HG03571 (cell line): Measurements from ENCODE around the gene SPANXN4.
A peak's percentile ranks its signal among the peaks of the same experiment; 100 is the strongest.

Source experiments
- ATAC-seq: cut with Tn5 transposase; IDR thresholded peaks from one replicate; pipeline ENCODE4 v1.9.1; 2021; ENCODE audit not compliant: unreplicated experiment

Gene SPANXN4, protein sequence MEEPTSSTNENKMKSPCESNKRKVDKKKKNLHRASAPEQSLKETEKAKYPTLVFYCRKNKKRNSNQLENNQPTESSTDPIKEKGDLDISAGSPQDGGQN

GRCh38 chrX:143025628-143026027, at the start of gene SPANXN4:
TSS of gene SPANXN4 (plus strand) at chrX:143025928. CDS start at chrX:143026015, 87 bp downstream.
- no peak for ATAC-seq

GRCh38 chrX:142977128-142977914, 48.4 kb upstream of the SPANXN4 start:
- ATAC-seq = peak; percentile 90

DNA sequence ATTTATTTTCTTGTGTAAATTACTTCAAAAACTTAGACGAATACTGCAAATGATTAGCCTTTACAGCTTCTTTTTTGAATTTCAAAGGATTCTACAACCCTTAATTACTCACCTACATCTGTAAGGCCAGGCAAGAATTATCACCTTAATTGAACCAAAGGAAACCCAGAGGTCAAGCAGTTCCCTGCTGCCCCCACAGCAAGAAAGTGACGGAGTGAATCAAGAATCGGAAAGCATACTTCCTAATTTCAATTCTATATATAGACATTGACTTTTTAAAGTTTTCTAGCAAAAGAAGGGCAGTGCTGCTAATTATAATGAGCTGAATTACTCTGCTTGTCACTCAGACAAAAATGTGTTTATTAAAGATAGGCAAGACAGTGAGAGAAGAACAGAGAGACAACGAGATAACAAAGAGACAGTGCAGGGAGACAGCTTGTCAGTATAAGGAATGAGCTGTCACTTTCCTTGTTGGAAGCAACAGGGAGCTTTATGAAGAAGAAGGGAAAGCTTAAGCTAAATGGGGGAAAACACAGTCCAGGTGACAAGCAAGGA, 47.5 kb upstream of the SPANXN4 start:
- peak; percentile 47 for ATAC-seq

DNA sequence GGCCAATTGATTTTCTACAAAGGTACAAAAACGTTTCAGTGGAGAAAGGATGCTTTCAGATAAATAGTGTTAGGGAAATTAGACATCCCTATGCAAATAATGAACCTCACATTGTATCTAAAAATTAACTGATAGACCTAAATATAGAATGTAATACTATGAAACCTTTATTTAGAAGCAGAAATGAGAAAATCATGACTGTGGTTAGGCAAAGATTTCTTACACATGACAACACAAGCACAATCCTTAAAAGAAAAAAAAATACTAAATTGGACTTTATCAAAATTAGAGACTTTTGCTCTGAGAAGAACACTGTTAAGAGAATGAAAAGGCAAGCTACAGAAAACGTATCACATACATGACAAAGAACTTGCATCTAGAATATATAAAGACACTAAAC, 43.0 kb upstream of the SPANXN4 start:
- ATAC-seq = no peak

- no peak for ATAC-seq
Observed at GRCh38 chrX:142994988-142995387, 30.7 kb upstream of the SPANXN4 start.

DNA sequence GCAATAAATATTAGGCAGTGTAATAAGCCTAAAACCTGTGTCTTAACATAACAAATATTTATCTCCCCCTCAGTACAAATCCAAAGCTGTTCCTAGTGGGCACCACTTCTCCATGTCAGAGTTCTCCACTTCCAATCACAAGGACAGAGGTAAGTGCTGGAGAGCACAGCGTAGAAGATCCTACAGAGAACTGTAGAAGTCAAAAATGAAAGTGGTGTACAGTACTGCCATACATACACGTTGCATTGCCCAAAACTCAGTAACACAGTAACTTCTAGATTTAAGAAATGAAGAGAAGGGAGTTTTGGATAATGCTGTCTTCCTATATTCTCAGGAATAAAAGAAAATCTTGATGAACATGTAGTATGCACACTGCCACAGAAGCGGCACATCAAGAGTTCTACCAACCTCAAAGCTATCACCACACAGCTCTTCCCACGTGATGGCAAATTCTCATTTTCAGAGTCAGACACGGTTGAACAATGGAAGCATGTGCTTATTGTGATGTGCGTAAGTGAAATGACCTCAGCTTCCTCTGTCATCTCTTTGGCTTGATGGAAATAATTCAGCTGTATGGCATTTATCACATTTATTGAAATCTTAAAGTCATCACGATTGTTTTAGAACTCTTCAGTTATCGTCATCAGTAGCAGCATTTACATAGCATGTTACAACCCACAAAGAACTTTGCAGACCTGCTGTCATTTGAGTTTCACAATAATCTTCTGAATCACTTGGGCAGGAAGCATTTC, 27.1 kb upstream of the SPANXN4 start:
- ATAC-seq = no peak

DNA sequence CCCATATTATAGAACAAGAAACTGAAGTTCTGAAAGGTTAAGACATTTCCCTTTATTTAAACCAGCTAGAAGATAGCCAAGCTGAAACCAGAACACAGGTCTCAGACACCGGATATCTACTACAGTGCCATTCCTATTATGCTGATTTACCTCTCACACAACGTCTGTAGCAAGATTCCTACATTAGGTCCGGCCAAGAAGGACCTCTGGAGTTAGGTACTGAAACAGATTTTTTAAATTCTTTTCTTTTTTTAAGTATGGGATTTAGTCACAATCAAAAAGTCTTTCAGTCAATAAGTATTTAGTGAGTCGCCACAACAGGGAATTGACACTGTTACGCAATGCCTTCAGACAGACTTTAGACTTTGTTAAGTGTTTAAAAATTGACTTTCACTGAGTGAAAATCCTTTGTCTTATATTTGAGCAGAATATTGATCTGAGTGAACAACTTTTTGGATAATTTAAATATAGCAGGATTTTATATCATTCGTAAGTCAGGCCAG, 26.5 kb upstream of the SPANXN4 start:
- no peak for ATAC-seq

GRCh38 chrX:143002206-143002605, 23.5 kb upstream of the SPANXN4 start:
- ATAC-seq = no peak

DNA sequence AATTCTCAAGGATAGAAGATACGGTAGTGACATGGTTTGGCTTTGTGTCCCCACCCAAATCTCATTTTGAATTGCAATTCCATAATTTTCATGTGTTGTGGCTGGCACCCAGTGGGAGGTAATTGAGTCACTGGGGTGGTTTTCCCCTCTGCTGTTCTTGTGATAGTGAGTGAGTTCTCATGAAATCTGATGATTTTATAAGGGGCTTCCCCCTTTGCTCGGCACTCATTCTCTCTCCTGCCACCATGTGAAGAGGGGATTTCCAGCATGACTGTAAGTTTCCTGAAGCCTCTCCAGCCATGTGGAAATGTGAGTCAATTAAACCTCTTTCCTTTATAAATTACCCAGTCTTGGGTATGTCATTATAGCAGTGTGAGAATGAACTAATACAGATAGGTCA, 8.5 kb upstream of the SPANXN4 start:
- no peak for ATAC-seq

DNA sequence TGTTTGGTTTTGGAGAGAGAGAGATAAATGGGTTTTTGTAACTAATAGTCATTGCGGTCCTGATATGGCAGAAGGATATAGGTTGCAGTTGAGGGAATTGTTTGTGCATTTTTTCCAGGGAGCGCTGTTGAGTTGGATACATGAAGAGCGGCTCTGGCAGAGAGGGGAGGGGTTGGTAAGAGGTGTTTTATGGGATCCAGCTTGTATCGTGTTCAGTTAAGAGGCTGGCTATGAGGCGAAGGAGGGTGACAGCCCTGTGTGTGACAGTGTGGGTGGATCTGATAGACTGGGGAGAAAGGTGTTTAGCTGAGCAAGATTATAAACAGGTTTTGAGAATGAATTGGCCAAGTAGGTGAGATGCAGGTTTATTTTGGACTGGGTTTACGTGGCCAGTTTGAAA, 1.5 kb downstream of the SPANXN4 start:
- ATAC-seq = no peak

DNA sequence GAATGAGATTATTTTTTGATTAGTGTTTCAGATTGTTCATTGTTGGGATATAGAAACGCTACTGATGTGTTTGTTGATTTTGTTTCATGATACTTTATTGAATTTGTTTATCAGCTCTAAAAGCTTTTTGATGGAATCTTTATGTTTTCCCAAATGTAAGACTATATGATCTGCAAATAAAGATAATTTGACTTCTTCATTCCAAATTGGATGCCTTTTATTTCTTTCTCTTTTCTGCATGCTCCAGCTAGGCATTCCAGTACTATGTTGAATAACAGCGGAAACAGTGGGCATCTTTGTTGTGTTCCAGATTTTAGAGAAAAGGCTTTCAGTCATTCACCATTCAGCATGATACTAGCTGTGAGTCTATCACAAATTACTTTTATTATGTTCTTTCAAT, 21.8 kb downstream of the SPANXN4 start:
- no peak for ATAC-seq

- no peak for ATAC-seq
Observed at GRCh38 chrX:143058120-143058519, 32.4 kb downstream of the SPANXN4 start.

- no peak for ATAC-seq
Observed at GRCh38 chrX:143081231-143081630, 55.5 kb downstream of the SPANXN4 start.

DNA sequence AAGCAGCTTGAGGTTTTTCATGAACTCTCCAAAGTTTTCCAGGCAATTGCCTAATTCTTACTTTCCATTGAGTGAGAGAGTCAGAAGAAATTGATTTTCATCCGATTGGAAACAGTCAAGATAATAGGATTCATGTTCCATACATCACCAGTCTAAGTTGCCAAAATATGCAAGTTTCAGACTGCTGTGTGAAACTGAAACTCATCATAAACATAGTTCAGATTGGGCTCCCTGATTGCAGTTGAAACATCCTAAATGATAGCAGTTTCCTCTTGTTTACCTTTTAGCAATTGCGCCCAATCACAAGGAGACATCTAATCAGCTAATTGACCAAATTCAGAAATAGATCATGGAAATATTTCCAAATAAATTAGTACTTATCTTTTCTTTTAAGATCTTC, 56.8 kb downstream of the SPANXN4 start:
- no peak for ATAC-seq
